HG03095 (cell line): Measurements from ENCODE around the gene ZNF385B.

Experiments used
- ATAC-seq: cut with Tn5 transposase; IDR thresholded peaks from one replicate; pipeline ENCODE4 v1.9.1; 2021; ENCODE audit warnings: moderate library complexity; ENCODE audit not compliant: unreplicated experiment

ZNF385B gene

GRCh38 chr2:179751163-179751809 is 110.1 kb downstream of the ZNF385B start:
- no peak for ATAC-seq

GRCh38 chr2:179749210-179749609 is 112.2 kb downstream of the ZNF385B start:
- no peak for ATAC-seq

- ATAC-seq: no peak
Measured at GRCh38 chr2:179746981-179747380, 114.4 kb downstream of the ZNF385B start.

GRCh38 chr2:179745635-179746256 is 115.7 kb downstream of the ZNF385B start:
- ATAC-seq: no peak

- no peak for ATAC-seq
Measured at GRCh38 chr2:179744401-179744800, 117.0 kb downstream of the ZNF385B start.

- no peak for ATAC-seq
Measured at GRCh38 chr2:179741317-179741716, 120.1 kb downstream of the ZNF385B start.

- no peak for ATAC-seq
Measured at GRCh38 chr2:179729966-179730365, 131.4 kb downstream of the ZNF385B start.

- no peak for ATAC-seq
Measured at GRCh38 chr2:179726461-179727180, 134.8 kb downstream of the ZNF385B start.

GRCh38 chr2:179724403-179724802 is 137.0 kb downstream of the ZNF385B start:
- no peak for ATAC-seq

- ATAC-seq: no peak
Measured at GRCh38 chr2:179720173-179720772, 141.1 kb downstream of the ZNF385B start.

GRCh38 chr2:179715871-179716270 is 145.5 kb downstream of the ZNF385B start:
- ATAC-seq: no peak

GRCh38 chr2:179715196-179715595 is 146.2 kb downstream of the ZNF385B start:
- ATAC-seq: no peak

GRCh38 chr2:179712825-179713224 is 148.6 kb downstream of the ZNF385B start:
- no peak for ATAC-seq

- no peak for ATAC-seq
Measured at GRCh38 chr2:179711375-179711774, 150.0 kb downstream of the ZNF385B start.

GRCh38 chr2:179703702-179704101 is 157.7 kb downstream of the ZNF385B start:
- ATAC-seq: no peak

GRCh38 chr2:179702912-179703311 is 158.5 kb downstream of the ZNF385B start:
- no peak for ATAC-seq

GRCh38 chr2:179701524-179702110 is 159.8 kb downstream of the ZNF385B start:
- ATAC-seq: no peak

- ATAC-seq: no peak
Measured at GRCh38 chr2:179695486-179695885, 165.9 kb downstream of the ZNF385B start.

- no peak for ATAC-seq
Measured at GRCh38 chr2:179694963-179695362, 166.4 kb downstream of the ZNF385B start.

- no peak for ATAC-seq
Measured at GRCh38 chr2:179692610-179693009, 168.8 kb downstream of the ZNF385B start.

- ATAC-seq: no peak
Measured at GRCh38 chr2:179692043-179692442, 169.4 kb downstream of the ZNF385B start.
